H1 (cell line): ENCODE measurements around the gene SHROOM3. TPM values are rescaled to one million over a fixed set of nuclear protein-coding genes. Genes with fewer than 3 reads are reported as not detected.

Experiments used
- ASH2L ChIP-seq: fragments of 200-600, 300-600 bp; sonication (generic); IDR thresholded peaks from one replicate; pipeline ENCODE4 v1.7.1; 2017; ENCODE audit warnings: low read length
- CEBPB ChIP-seq: IDR thresholded peaks from 2 replicates; pipeline ENCODE4 v1.6.1; 2012; ENCODE audit warnings: low read depth, low read length
- CHD2 ChIP-seq: IDR thresholded peaks from 2 replicates; pipeline ENCODE4 v1.6.1; 2012; ENCODE audit warnings: low read length, improper control_type of control experiment
- HDAC2 ChIP-seq, 2 experiments: fragments of 300-600 bp in 1 of 2; sonication (generic) in 1 of 2; IDR thresholded peaks; 2 replicates each; pipeline ENCODE4 v1.6.1; 2011 to 2012; ENCODE audit warnings: low read depth in 2 of 2, low read length in 2 of 2, mild to moderate bottlenecking in 2 of 2, moderate library complexity in 2 of 2, borderline replicate concordance in 1 of 2, inconsistent platforms in 1 of 2
- RAD21 ChIP-seq, 2 experiments: IDR thresholded peaks in 1 of 2; conservative IDR thresholded peaks in 1 of 2; 2 replicates each; pipeline ENCODE4 v1.6.1; 2011; ENCODE audit warnings: low read depth in 2 of 2, low read length in 2 of 2, improper control_type of control experiment in 1 of 2, inconsistent platforms in 1 of 2, mild to moderate bottlenecking in 1 of 2, moderate library complexity in 1 of 2
- RNF2 ChIP-seq: fragments of 200-900, 300-1000 bp; sonication (generic); IDR thresholded peaks from 2 replicates; pipeline ENCODE4 v1.7.1; 2016; ENCODE audit warnings: borderline replicate concordance, low read depth, mild to moderate bottlenecking, antibody characterized with exemption, low read length; ENCODE audit not compliant: poor library complexity, severe bottlenecking; ENCODE audit errors: missing control alignments
- SIRT6 ChIP-seq: IDR thresholded peaks from one replicate; pipeline ENCODE4 v1.7.1; 2012; ENCODE audit warnings: low read length, inconsistent platforms
- polyA plus RNA-seq, 7 experiments: library from polyadenylated mRNA; depleted of rRNA in 3 of 7; stranded (reverse) in 5 of 7; unstranded in 2 of 7; fragments of >200 nt in 5 of 7; fragments of 200-250 nt in 2 of 7; gene quantifications; 1 replicate in 5 of 7; 2 replicates in 1 of 7; 4 replicates in 1 of 7; pipeline versions ENCODE4 v1.2.1 to v1.2.3, GENCODE V29; 2011 to 2013; ENCODE audit warnings: missing spikeins in 2 of 7, mixed read lengths in 2 of 7
- total RNA-seq: library from RNA; stranded (reverse); fragmentation: NEBNext Ultra II Directional; extraction: Animal tissue kit (Norgen Biotek cat#: 25700); gene quantifications from 2 replicates; pipeline ENCODE4 v1.2.1, GENCODE V29; 2021

The SHROOM3 gene
- total and polyA plus RNA-seq, 2 of the 8 experiments (the other 6 are each of a cell fraction or from before 2014, with no cell fraction given) = 15.8 to 34.0 TPM

GRCh38 chr4:76681996-76682395 is 247.0 kb downstream of the SHROOM3 start (continued):
- no peak for TF ChIP-seq CEBPB
- no peak for TF ChIP-seq SIRT6
- TF ChIP-seq HDAC2 (IDR thresholded peaks at IDR 0.05; ENCODE audit: borderline replicate concordance in 1 of 2, low read depth in 2 of 2, low read length in 2 of 2) = no peak
- TF ChIP-seq RNF2 = no peak
- TF ChIP-seq RAD21 (IDR thresholded peaks at IDR 0.05 in 1 of 2, conservative IDR thresholded peaks at IDR 0.05 in 1 of 2; ENCODE audit: low read depth in 2 of 2, low read length in 2 of 2) = no peak
- no peak for TF ChIP-seq ASH2L
- no peak for TF ChIP-seq CHD2
